SK-N-MC (cell line): ENCODE results near the gene NFATC2.
"Not testable (repeated sequence)": the region's sequence is repeated elsewhere in the genome, so short reads cannot be mapped to it uniquely, and the experiment has no call there.

Source experiments
- DNase-seq: peaks from one replicate; pipeline ENCODE4 v3.0.0-alpha.2; 2011; ENCODE audit warnings: low read depth, low spot score
- H3K27ac ChIP-seq: fragments of 200-600 bp; sonication (generic); 2 replicates; pipeline ENCODE4 v1.5.1; 2016; ENCODE audit warnings: mixed run types
- H3K36me3 ChIP-seq: fragments of 200-600 bp; sonication (generic); 2 replicates; pipeline ENCODE4 v1.6.1; 2017; ENCODE audit warnings: antibody characterized with exemption, low read length, mixed read lengths; ENCODE audit not compliant: insufficient read depth
- H3K4me3 ChIP-seq: fragments of 200-600 bp; sonication (generic); 2 replicates; pipeline ENCODE4 v1.5.1; 2016
- H3K9ac ChIP-seq: fragments of 200-600 bp; sonication (generic); 2 replicates; pipeline ENCODE4 v1.8.0; 2017; ENCODE audit warnings: mixed run types, mixed read lengths; ENCODE audit not compliant: insufficient read length
- H3K9me3 ChIP-seq: fragments of 200-600 bp; sonication (generic); 2 replicates; pipeline ENCODE4 v1.6.1; 2017; ENCODE audit warnings: low read depth, mild to moderate bottlenecking, antibody characterized with exemption, low read length, moderate library complexity, mixed read lengths
- EZH2 ChIP-seq: fragments of 200-600 bp; sonication (generic); IDR thresholded peaks from one replicate; pipeline ENCODE4 v1.6.1; 2017; ENCODE audit warnings: antibody characterized with exemption
- FOXP2 ChIP-seq: optimal IDR thresholded peaks from 2 replicates; pipeline ENCODE3; 2011; ENCODE audit warnings: mild to moderate bottlenecking, moderate library complexity; ENCODE audit not compliant: insufficient read depth; ENCODE audit errors: extremely low read length, control extremely low read depth
- POLR2AphosphoS5 ChIP-seq: IDR thresholded peaks from 2 replicates; pipeline ENCODE4 v1.6.1; 2012; ENCODE audit warnings: mild to moderate bottlenecking, low read depth, low read length, borderline replicate concordance

Gene NFATC2

GRCh38 chr20:51348876-51349275, 193.6 kb downstream of the NFATC2 start:
- TF ChIP-seq FOXP2 (no peak), EZH2 (no peak), POLR2AphosphoS5 (no peak)
- H3K9me3 ChIP-seq = no peaks in the 10 kb centered on the region
- DNase-seq = no peak
- H3K27ac ChIP-seq = no peak overlapping the region
- H3K4me3 ChIP-seq = no peak overlapping the region
- no peaks in the 10 kb centered on the region for H3K36me3 ChIP-seq
- H3K9ac ChIP-seq = no peak overlapping the region

GRCh38 chr20:51347831-51348230, 194.7 kb downstream of the NFATC2 start:
- Histone ChIP-seq H3K27ac (no peak overlapping the region), H3K4me3 (no peak overlapping the region), H3K9ac (no peak overlapping the region), H3K36me3 (no peaks in the 10 kb centered on the region), H3K9me3 (no peaks in the 10 kb centered on the region)
- TF ChIP-seq POLR2AphosphoS5 = no peak
- no peak for TF ChIP-seq FOXP2
- no peak for DNase-seq

- DNase-seq = no peak
- no peak overlapping the region for H3K27ac ChIP-seq
Measured at GRCh38 chr20:51346686-51347485, 195.6 kb downstream of the NFATC2 start.

DNA sequence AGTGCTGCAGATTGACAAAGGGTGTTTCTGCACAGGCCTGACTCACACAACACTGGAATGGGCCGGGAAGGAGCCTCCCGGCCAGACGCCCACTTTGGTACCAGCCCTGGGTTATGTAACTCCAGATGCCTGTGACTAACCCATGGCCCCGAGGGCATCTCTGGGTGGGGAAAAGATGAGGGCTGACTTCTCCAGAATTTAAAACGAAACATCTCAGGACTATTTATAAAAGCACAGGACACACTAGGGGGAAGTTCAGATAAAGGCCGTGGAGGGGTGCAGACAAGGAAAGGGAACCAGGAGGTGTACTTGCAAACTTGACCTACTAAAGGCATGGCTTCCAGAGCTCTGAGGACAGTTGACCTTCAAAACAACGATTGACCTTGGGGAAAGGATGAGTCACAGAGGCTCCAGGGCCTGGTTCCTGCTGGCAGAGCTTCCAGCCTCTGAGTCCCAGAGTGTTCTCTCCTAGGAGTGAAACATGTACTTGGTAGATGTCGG, 196.9 kb downstream of the NFATC2 start:
- TF ChIP-seq FOXP2 (no peak), POLR2AphosphoS5 (no peak), EZH2 (no peak)
- H3K27ac ChIP-seq = no peak overlapping the region
- no peak overlapping the region for H3K9ac ChIP-seq
- H3K4me3 ChIP-seq = no peak overlapping the region
- H3K36me3 ChIP-seq = no peaks in the 10 kb centered on the region
- DNase-seq = no peak
- H3K9me3 ChIP-seq = no peaks in the 10 kb centered on the region

More at GRCh38 chr20:51346686-51347485, 195.6 kb downstream of the NFATC2 start:
- Histone ChIP-seq H3K36me3 (no peaks in the 10 kb centered on the region), H3K9ac (no peak overlapping the region), H3K4me3 (no peak overlapping the region), H3K9me3 (no peaks in the 10 kb centered on the region)
- TF ChIP-seq FOXP2 (no peak), POLR2AphosphoS5 (no peak), EZH2 (no peak)

- DNase-seq, H3K9ac ChIP-seq, H3K4me3 ChIP-seq, H3K9me3 ChIP-seq, H3K27ac ChIP-seq, H3K36me3 ChIP-seq: not testable (repeated sequence)
Measured at GRCh38 chr20:51343802-51344201, 198.7 kb downstream of the NFATC2 start.

DNA sequence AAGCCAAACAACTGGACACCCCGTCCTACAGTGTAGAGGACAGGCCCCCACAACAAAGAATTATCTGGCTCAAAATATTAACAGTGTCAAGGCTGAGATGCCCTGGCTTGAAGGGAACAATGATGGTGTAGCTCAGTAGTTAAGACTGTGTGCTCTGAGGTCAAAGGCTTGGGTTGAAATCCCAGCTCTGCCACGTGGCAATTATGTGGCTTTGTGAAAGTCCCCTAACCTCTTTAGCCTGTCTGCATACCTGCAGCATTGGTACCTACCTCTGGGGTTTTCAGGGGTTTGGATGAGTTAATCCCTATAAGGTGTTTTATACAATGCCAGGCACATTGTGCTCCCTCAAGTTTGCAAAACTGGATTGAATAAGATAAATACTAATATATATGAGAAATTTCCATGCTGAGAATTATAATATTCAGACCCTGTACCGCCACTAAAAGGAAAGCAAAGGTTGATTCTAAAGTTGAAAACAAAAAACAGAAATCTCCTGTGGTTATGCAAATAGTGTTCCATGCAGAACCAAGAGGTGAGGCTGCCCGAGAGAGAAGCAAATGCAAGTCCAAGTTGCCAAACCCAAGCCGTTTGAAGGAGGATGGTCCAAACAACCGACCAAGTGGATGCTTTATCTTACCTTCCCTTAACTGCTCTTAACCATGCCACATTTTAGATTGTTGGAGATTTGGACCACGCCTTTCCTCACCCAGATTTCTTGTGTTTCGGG, 199.8 kb downstream of the NFATC2 start:
- no peak for DNase-seq
- H3K9ac ChIP-seq = no peak overlapping the region
- no peaks in the 10 kb centered on the region for H3K36me3 ChIP-seq
- no peaks in the 10 kb centered on the region for H3K9me3 ChIP-seq
- H3K27ac ChIP-seq = no peak overlapping the region
- no peak overlapping the region for H3K4me3 ChIP-seq
- no peak for TF ChIP-seq EZH2

GRCh38 chr20:51341581-51341980, 200.9 kb downstream of the NFATC2 start:
- H3K4me3 ChIP-seq = no peak overlapping the region
- H3K27ac ChIP-seq = no peak overlapping the region
- TF ChIP-seq FOXP2 (no peak), EZH2 (no peak), POLR2AphosphoS5 (no peak)
- no peaks in the 10 kb centered on the region for H3K36me3 ChIP-seq
- H3K9ac ChIP-seq = no peak overlapping the region
- no peaks in the 10 kb centered on the region for H3K9me3 ChIP-seq
- no peak for DNase-seq

GRCh38 chr20:51340451-51340840, 202.1 kb downstream of the NFATC2 start:
- H3K9me3 ChIP-seq = no peaks in the 10 kb centered on the region
- TF ChIP-seq POLR2AphosphoS5 (no peak), EZH2 (no peak), FOXP2 (no peak)
- no peaks in the 10 kb centered on the region for H3K36me3 ChIP-seq
- no peak overlapping the region for H3K9ac ChIP-seq
- no peak overlapping the region for H3K27ac ChIP-seq
- no peak overlapping the region for H3K4me3 ChIP-seq
- DNase-seq = no peak
